C4-2B (cell line): ENCODE results near the gene OLFML3.

Experiments used
- ZFX ChIP-seq: fragments of 450-650 bp; IDR thresholded peaks from 2 replicates; pipeline ENCODE4 v1.6.1; 2017
- TF ChIP-seq, protein P1 (sequence below): fragments of 450-650 bp; conservative IDR thresholded peaks from 2 replicates; pipeline ENCODE4 v1.5.1; 2017; ENCODE audit warnings: mild to moderate bottlenecking

DNA sequence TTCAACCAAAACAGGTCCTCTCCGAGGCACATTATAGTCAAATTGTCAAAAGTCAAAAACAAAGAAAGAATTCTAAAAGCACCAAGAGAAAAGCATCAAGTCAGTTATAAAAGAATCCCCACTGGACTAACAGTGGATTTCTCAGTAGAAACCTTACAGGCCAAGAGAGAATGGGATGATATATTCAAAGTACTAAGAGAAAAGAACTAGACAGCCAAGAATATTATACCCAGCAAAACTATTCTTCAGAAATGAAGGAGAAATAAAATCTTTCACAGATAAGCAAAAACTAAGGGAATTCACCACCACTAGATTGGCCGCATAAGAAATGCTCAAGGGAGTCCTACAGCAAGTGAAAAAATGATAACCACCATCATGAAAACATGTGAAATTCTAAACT lies 16.1 kb downstream of the OLFML3 start:
- TF ChIP-seq, protein P1, sequence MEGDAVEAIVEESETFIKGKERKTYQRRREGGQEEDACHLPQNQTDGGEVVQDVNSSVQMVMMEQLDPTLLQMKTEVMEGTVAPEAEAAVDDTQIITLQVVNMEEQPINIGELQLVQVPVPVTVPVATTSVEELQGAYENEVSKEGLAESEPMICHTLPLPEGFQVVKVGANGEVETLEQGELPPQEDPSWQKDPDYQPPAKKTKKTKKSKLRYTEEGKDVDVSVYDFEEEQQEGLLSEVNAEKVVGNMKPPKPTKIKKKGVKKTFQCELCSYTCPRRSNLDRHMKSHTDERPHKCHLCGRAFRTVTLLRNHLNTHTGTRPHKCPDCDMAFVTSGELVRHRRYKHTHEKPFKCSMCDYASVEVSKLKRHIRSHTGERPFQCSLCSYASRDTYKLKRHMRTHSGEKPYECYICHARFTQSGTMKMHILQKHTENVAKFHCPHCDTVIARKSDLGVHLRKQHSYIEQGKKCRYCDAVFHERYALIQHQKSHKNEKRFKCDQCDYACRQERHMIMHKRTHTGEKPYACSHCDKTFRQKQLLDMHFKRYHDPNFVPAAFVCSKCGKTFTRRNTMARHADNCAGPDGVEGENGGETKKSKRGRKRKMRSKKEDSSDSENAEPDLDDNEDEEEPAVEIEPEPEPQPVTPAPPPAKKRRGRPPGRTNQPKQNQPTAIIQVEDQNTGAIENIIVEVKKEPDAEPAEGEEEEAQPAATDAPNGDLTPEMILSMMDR: no peak
- no peak for TF ChIP-seq ZFX
